Choroid plexus epithelial cell (primary cell): ENCODE results near the gene ATN1.

Experiments
- DNase-seq: peaks from one replicate; pipeline ENCODE4 v3.0.0-alpha.2; 2010; ENCODE audit warnings: low read depth
- H3K4me3 ChIP-seq: 2 replicates; pipeline ENCODE4 v1.5.1; 2011; ENCODE audit warnings: low read depth, mild to moderate bottlenecking, control low read depth, low read length, moderate library complexity
- CTCF ChIP-seq: conservative IDR thresholded peaks from 2 replicates; pipeline ENCODE4 v1.5.1; 2011; ENCODE audit warnings: low read depth, mild to moderate bottlenecking, control low read depth, inconsistent platforms, low read length, moderate library complexity

ATN1 gene

DNA sequence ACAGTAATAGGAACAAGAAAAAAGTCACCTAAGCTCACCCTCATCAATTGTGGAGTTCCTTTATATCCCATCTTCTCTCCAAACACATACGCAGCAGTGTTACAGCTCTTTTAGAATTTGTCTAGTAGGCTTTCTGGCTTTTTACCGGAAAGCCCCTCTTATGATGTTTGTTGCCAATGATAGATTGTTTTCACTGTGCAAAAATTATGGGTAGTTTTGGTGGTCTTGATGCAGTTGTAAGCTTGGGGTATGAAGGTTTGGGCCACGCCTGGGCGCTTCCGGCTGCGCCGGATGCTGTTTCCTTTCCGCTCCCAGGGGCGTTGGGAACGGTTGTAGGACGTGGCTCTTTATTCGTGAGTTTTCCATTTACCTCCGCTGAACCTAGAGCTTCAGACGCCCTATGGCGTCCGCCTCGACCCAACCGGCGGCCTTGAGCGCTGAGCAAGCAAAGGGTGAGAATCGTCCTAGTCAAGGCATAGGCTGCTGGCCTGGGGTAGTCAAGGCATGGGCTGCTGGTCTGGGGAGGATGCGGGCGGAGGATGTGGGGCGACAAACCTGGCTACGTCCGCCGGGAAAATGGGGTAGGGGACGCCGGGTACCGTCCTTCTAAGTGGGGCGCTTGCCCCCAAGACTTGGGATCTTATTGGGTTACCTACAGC, 16.1 kb downstream of the ATN1 start, which contains the start of the genes C12orf57 and RNU7-1:
TSS of gene C12orf57 (plus strand) at position 301 of the 659 bp plus-strand sequence. CDS start at position 401, 100 bp downstream.
TSS of gene RNU7-1 (plus strand) at position 95 of the 659 bp plus-strand sequence.
- TF ChIP-seq CTCF, result no peak
- peak; percentile 89 for DNase-seq
- H3K4me3 ChIP-seq, result peak within 1 kb of the TSS; percentile 86

- DNase-seq, result peak; percentile 94
- TF ChIP-seq CTCF, result peak; percentile 86
- H3K4me3 ChIP-seq, result peak overlapping the region; percentile 86
Measured at GRCh38 chr12:6944381-6945186, 16.8 kb downstream of the ATN1 start.

GRCh38 chr12:6945613-6946012, 17.9 kb downstream of the ATN1 start:
- H3K4me3 ChIP-seq, result no peak overlapping the region
- no peak for TF ChIP-seq CTCF
- no peak for DNase-seq

- no peak for DNase-seq
- H3K4me3 ChIP-seq, result no peak overlapping the region
- no peak for TF ChIP-seq CTCF
Measured at GRCh38 chr12:6946033-6946919, 18.5 kb downstream of the ATN1 start.

DNA sequence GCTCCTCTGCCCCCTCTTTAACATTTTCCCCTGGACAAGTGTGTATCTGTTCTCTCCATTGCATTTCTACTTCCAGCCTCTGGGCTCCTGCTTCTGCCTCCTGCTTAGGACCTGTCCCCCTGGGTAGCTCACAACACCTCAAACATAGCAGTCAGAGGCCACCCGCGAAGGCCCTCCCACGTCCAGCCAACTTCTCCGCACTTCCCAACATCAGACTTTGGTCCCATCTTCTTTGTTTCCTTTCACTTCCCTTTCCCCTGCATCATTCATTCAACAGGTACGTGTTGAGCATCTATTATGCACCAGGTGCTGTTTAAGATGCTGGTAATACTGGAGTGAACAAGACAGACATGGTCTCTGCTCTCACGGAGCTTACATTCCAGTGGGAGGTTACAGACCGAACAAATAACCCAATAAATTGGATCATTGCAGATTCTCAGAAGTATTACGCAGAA, 19.2 kb downstream of the ATN1 start:
- no peak overlapping the region for H3K4me3 ChIP-seq
- no peak for TF ChIP-seq CTCF

GRCh38 chr12:6947615-6948014, 19.9 kb downstream of the ATN1 start:
- no peak for DNase-seq

More for the DNA sequence above, 19.2 kb downstream of the ATN1 start:
- no peak for DNase-seq

More at GRCh38 chr12:6947615-6948014, 19.9 kb downstream of the ATN1 start:
- no peak for TF ChIP-seq CTCF
- no peak overlapping the region for H3K4me3 ChIP-seq
